ENCODE measurements around the gene MNS1.
"Not testable (repeated sequence)": the region's sequence is repeated elsewhere in the genome, so short reads cannot be mapped to it uniquely, and the experiment has no call there.

Gene MNS1

GRCh38 chr15:56486206-56486605, 21.3 kb upstream of the MNS1 start:
- H3K4me1 ChIP-seq (ENCODE audit: control insufficient read depth in 2 of 2, insufficient read depth in 1 of 2, low read depth in 1 of 2, low read length in 2 of 2); H3K36me3 ChIP-seq (replicated peaks in 1 of 2; ENCODE audit: control insufficient read depth in 2 of 2, insufficient read depth in 2 of 2, low read length in 2 of 2); H3K14ac ChIP-seq (ENCODE audit: low read length); H2BK120ac ChIP-seq (ENCODE audit: low read depth, low read length); H4K8ac ChIP-seq (ENCODE audit: low read depth, low read length); H3K27ac ChIP-seq (replicated peaks; ENCODE audit: low read length); H2BK15ac ChIP-seq (ENCODE audit: low read length); H3K23ac ChIP-seq (ENCODE audit: low read depth, low read length, poor library complexity); H2BK12ac ChIP-seq (ENCODE audit: low read length); H3K27me3 ChIP-seq (ENCODE audit: control insufficient read depth in 3 of 3, insufficient read depth in 3 of 3, low read depth in 1 of 3, low read length in 3 of 3); H3K4me3 ChIP-seq (ENCODE audit: low read length in 2 of 2); H3K4ac ChIP-seq (ENCODE audit: low read length); H4K91ac ChIP-seq (ENCODE audit: low read depth, low read length, poor library complexity); H2AK5ac ChIP-seq (ENCODE audit: low read depth, low read length); H3K9me3 ChIP-seq (replicated peaks in 1 of 2; ENCODE audit: control insufficient read depth in 2 of 2, insufficient read depth in 1 of 2, low read depth in 1 of 2, low read length in 2 of 2); H2AFZ ChIP-seq (ENCODE audit: low read length); H2BK5ac ChIP-seq (ENCODE audit: low read length); DNase-seq (ENCODE audit: low spot score); H3K18ac ChIP-seq (ENCODE audit: low read length); H3K79me1 ChIP-seq (ENCODE audit: low read depth, low read length); H3K9ac ChIP-seq (ENCODE audit: low read depth, low read length, poor library complexity); H3K4me2 ChIP-seq (ENCODE audit: insufficient read depth, low read length, poor library complexity, severe bottlenecking): not testable (repeated sequence)
- WGBS, 2 donors (ENCODE audit: extremely low coverage in 2 of 2, insufficient read length in 2 of 2, insufficient replicate concordance in 1 of 2): no CpG with 5 or more reads among the region's 2 CpGs

GRCh38 chr15:56485426-56485825, 20.5 kb upstream of the MNS1 start:
- not testable (repeated sequence) for H3K36me3 ChIP-seq (replicated peaks in 1 of 2; ENCODE audit: control insufficient read depth in 2 of 2, insufficient read depth in 2 of 2, low read length in 2 of 2); H3K27ac ChIP-seq (replicated peaks; ENCODE audit: low read length); H2AFZ ChIP-seq (ENCODE audit: low read length); H3K9ac ChIP-seq (ENCODE audit: low read depth, low read length, poor library complexity); H3K4me2 ChIP-seq (ENCODE audit: insufficient read depth, low read length, poor library complexity, severe bottlenecking); H3K4me3 ChIP-seq (ENCODE audit: low read length in 2 of 2); H3K79me1 ChIP-seq (ENCODE audit: low read depth, low read length); DNase-seq (ENCODE audit: low spot score); H3K4me1 ChIP-seq (ENCODE audit: control insufficient read depth in 2 of 2, insufficient read depth in 1 of 2, low read depth in 1 of 2, low read length in 2 of 2); H3K4ac ChIP-seq (ENCODE audit: low read length); H3K14ac ChIP-seq (ENCODE audit: low read length); H4K91ac ChIP-seq (ENCODE audit: low read depth, low read length, poor library complexity); H3K18ac ChIP-seq (ENCODE audit: low read length); H3K23ac ChIP-seq (ENCODE audit: low read depth, low read length, poor library complexity); H2BK5ac ChIP-seq (ENCODE audit: low read length); H2AK5ac ChIP-seq (ENCODE audit: low read depth, low read length); H3K27me3 ChIP-seq (ENCODE audit: control insufficient read depth in 3 of 3, insufficient read depth in 3 of 3, low read depth in 1 of 3, low read length in 3 of 3); H3K9me3 ChIP-seq (replicated peaks in 1 of 2; ENCODE audit: control insufficient read depth in 2 of 2, insufficient read depth in 1 of 2, low read depth in 1 of 2, low read length in 2 of 2); H2BK15ac ChIP-seq (ENCODE audit: low read length); H4K8ac ChIP-seq (ENCODE audit: low read depth, low read length); H2BK12ac ChIP-seq (ENCODE audit: low read length); H2BK120ac ChIP-seq (ENCODE audit: low read depth, low read length)
- WGBS, 2 donors (ENCODE audit: extremely low coverage in 2 of 2, insufficient read length in 2 of 2, insufficient replicate concordance in 1 of 2): no CpG with 5 or more reads among the region's 3 CpGs

DNA sequence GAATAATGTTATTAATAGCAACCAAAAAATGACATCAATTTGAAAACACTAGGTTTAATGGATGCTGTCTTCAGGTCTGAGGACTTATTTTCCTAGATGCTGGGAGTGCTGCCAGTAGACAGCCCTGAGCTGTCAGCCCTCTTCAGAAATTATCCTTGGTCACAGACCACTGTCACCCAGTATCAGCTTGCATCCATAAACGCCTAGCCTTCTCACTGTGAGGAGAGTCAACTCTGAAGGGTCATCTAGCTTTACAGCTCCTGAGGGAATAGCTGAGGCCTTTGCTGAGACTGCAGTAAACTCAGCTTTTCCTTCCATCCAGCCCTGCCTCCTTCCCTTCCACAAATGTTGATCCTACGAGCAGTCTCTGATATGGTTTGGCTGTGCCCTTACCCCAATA, 19.4 kb upstream of the MNS1 start:
- no peak overlapping the region for H3K23ac ChIP-seq (ENCODE audit: low read depth, low read length, poor library complexity)
- H3K79me1 ChIP-seq (ENCODE audit: low read depth, low read length): no peaks in the 10 kb centered on the region
- no peaks in the 10 kb centered on the region for H3K27me3 ChIP-seq (ENCODE audit: control insufficient read depth in 3 of 3, insufficient read depth in 3 of 3, low read depth in 1 of 3, low read length in 3 of 3)
- no peak overlapping the region for H3K27ac ChIP-seq (replicated peaks; ENCODE audit: low read length)
- H3K14ac ChIP-seq (ENCODE audit: low read length): no peak overlapping the region
- no peak overlapping the region for H2BK5ac ChIP-seq (ENCODE audit: low read length)
- no peak overlapping the region for H2AK5ac ChIP-seq (ENCODE audit: low read depth, low read length)
- no peak overlapping the region for H2AFZ ChIP-seq (ENCODE audit: low read length)
- no peak overlapping the region for H3K9ac ChIP-seq (ENCODE audit: low read depth, low read length, poor library complexity)
- H2BK120ac ChIP-seq (ENCODE audit: low read depth, low read length): no peak overlapping the region
- H3K9me3 ChIP-seq (replicated peaks in 1 of 2; ENCODE audit: control insufficient read depth in 2 of 2, insufficient read depth in 1 of 2, low read depth in 1 of 2, low read length in 2 of 2): no peaks in the 10 kb centered on the region
- H2BK15ac ChIP-seq (ENCODE audit: low read length): no peak overlapping the region
- H2BK12ac ChIP-seq (ENCODE audit: low read length): no peak overlapping the region
- no peak overlapping the region for H3K4ac ChIP-seq (ENCODE audit: low read length)
- H4K8ac ChIP-seq (ENCODE audit: low read depth, low read length): no peak overlapping the region
- no peak overlapping the region for H4K91ac ChIP-seq (ENCODE audit: low read depth, low read length, poor library complexity)
- no peak for DNase-seq (ENCODE audit: low spot score)
- no peaks in the 10 kb centered on the region for H3K36me3 ChIP-seq (replicated peaks in 1 of 2; ENCODE audit: control insufficient read depth in 2 of 2, insufficient read depth in 2 of 2, low read length in 2 of 2)
- no peak overlapping the region for H3K4me3 ChIP-seq (ENCODE audit: low read length in 2 of 2)
- WGBS, 2 donors (ENCODE audit: extremely low coverage in 2 of 2, insufficient read length in 2 of 2, insufficient replicate concordance in 1 of 2): no CpG with 5 or more reads among the region's 2 CpGs
- H3K4me1 ChIP-seq (ENCODE audit: control insufficient read depth in 2 of 2, insufficient read depth in 1 of 2, low read depth in 1 of 2, low read length in 2 of 2): no peaks in the 10 kb centered on the region
- no peak overlapping the region for H3K4me2 ChIP-seq (ENCODE audit: insufficient read depth, low read length, poor library complexity, severe bottlenecking)
- no peak overlapping the region for H3K18ac ChIP-seq (ENCODE audit: low read length)

DNA sequence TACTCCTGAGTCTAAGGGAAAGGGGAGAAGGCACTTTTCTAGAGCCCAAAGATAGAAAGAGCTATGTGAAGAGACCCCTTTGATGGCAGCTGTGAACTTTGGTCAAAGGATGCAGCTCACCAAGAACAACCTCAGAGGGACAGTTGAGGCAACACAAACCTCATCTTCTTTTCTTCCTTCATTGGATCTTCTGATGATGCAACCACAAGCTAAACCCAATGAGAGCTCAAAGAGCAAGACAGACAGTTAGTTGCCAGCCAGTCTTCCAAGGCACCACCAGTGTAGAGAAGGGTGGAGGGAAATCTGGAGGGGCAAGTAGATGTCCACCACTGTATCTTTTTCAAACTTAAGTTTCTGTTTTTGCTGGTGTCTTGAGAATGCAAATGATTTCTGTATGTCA, 10.4 kb upstream of the MNS1 start:
- H3K27ac ChIP-seq (replicated peaks; ENCODE audit: low read length): no peak overlapping the region

More for the DNA sequence above, 10.4 kb upstream of the MNS1 start:
- no peak overlapping the region for H4K91ac ChIP-seq (ENCODE audit: low read depth, low read length, poor library complexity)
- no peaks in the 10 kb centered on the region for H3K9me3 ChIP-seq (replicated peaks in 1 of 2; ENCODE audit: control insufficient read depth in 2 of 2, insufficient read depth in 1 of 2, low read depth in 1 of 2, low read length in 2 of 2)
- H3K18ac ChIP-seq (ENCODE audit: low read length): no peak overlapping the region
- no peak overlapping the region for H2BK120ac ChIP-seq (ENCODE audit: low read depth, low read length)
- no peak overlapping the region for H4K8ac ChIP-seq (ENCODE audit: low read depth, low read length)
- no peak for DNase-seq (ENCODE audit: low spot score)
- H3K9ac ChIP-seq (ENCODE audit: low read depth, low read length, poor library complexity): no peak overlapping the region
- no peaks in the 10 kb centered on the region for H3K27me3 ChIP-seq (ENCODE audit: control insufficient read depth in 3 of 3, insufficient read depth in 3 of 3, low read depth in 1 of 3, low read length in 3 of 3)
- no peak overlapping the region for H2BK12ac ChIP-seq (ENCODE audit: low read length)
- no peak overlapping the region for H2BK15ac ChIP-seq (ENCODE audit: low read length)
- no peaks in the 10 kb centered on the region for H3K36me3 ChIP-seq (replicated peaks in 1 of 2; ENCODE audit: control insufficient read depth in 2 of 2, insufficient read depth in 2 of 2, low read length in 2 of 2)
- no peak overlapping the region for H3K4me3 ChIP-seq (ENCODE audit: low read length in 2 of 2)
- H2AK5ac ChIP-seq (ENCODE audit: low read depth, low read length): no peak overlapping the region
- H3K4me1 ChIP-seq (ENCODE audit: control insufficient read depth in 2 of 2, insufficient read depth in 1 of 2, low read depth in 1 of 2, low read length in 2 of 2): peaks cover 0 to 1% of the 10 kb centered on the region in 2 donors
- no peak overlapping the region for H3K4me2 ChIP-seq (ENCODE audit: insufficient read depth, low read length, poor library complexity, severe bottlenecking)
- H3K79me1 ChIP-seq (ENCODE audit: low read depth, low read length): no peaks in the 10 kb centered on the region
- no peak overlapping the region for H2AFZ ChIP-seq (ENCODE audit: low read length)
- H3K23ac ChIP-seq (ENCODE audit: low read depth, low read length, poor library complexity): no peak overlapping the region
- no peak overlapping the region for H3K4ac ChIP-seq (ENCODE audit: low read length)
- no peak overlapping the region for H3K14ac ChIP-seq (ENCODE audit: low read length)
- H2BK5ac ChIP-seq (ENCODE audit: low read length): no peak overlapping the region
